ENCODE measurements around the gene FAR2.

FAR2 gene

DNA sequence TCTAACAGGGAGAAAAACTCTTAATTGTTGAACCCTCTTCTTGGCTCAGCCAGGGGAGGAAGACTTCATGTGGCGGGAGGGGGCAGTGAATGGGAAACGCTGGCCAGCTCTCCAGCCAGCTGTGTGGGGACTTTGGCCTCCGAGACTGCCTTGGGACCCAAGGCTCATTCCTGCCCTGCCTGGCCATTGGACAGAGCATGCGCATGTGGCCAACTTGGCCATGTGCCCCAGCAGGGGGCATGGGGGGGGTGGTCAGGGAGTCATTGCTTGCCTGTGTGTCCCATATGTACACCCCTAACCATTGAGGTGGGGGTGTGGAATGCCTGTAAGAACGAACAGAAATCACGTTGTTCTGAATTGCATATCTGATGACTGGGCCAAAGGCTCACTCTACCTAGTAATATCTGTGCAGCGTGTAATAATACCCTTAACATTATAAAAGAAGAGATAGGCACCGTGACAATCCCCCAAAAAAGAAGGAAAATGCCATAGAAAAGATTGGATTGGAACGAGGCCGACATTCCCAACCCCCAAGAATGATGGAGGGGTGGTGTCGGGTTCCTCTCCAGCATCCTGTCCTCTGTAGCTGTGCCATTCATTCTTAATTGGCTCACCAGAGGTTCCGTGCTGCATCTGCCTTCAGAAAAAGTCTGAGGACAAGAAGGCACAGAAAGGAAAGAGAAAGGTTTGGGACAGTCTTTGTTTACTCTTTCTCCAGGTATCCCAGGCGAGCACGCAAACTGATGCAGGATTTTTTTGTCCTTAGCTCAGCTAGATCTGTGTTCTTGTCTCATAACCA, 3.5 kb upstream of the FAR2 start:
- Histone ChIP-seq H3K9me3 (no peaks in the 10 kb centered on the region), H3K27me3 (no peaks in the 10 kb centered on the region), H3K4me3 (ENCODE audit: low read depth, low read length) (no peak overlapping the region), H3K36me3 (no peaks in the 10 kb centered on the region), H3K4me1 (peaks cover 6% of the 10 kb centered on the region)
- DNase-seq: no peak
- TF ChIP-seq, protein P1, sequence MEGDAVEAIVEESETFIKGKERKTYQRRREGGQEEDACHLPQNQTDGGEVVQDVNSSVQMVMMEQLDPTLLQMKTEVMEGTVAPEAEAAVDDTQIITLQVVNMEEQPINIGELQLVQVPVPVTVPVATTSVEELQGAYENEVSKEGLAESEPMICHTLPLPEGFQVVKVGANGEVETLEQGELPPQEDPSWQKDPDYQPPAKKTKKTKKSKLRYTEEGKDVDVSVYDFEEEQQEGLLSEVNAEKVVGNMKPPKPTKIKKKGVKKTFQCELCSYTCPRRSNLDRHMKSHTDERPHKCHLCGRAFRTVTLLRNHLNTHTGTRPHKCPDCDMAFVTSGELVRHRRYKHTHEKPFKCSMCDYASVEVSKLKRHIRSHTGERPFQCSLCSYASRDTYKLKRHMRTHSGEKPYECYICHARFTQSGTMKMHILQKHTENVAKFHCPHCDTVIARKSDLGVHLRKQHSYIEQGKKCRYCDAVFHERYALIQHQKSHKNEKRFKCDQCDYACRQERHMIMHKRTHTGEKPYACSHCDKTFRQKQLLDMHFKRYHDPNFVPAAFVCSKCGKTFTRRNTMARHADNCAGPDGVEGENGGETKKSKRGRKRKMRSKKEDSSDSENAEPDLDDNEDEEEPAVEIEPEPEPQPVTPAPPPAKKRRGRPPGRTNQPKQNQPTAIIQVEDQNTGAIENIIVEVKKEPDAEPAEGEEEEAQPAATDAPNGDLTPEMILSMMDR (IDR thresholded peaks at IDR 0.05; ENCODE audit: low read depth, low read length): no peak

DNA sequence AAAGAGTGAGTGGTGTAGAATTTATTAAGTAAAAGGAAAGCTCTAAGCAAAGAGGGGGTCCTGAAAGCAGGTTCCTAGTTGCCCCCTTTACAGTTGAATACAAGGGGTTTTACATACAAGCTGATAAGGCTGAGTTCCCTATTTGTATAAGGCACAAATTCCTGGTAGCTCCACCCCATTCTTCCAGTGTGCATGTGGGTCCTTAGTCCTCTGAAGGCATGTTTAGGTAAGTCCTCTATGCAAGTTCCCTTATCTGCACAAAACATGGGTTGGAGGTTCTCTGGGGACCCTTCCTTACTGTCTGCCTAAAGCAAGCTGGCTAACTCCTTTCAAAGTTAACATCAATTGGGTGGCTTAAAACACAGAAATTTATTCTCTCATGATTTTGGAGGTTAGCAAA, 2.9 kb upstream of the FAR2 start:
- DNase-seq: no peak
- Histone ChIP-seq H3K27me3 (no peaks in the 10 kb centered on the region), H3K4me3 (ENCODE audit: low read depth, low read length) (no peak overlapping the region), H3K36me3 (no peaks in the 10 kb centered on the region), H3K4me1 (peaks cover 8% of the 10 kb centered on the region), H3K9me3 (no peaks in the 10 kb centered on the region)
- TF ChIP-seq, protein P1 (IDR thresholded peaks at IDR 0.05; ENCODE audit: low read depth, low read length): no peak

DNA sequence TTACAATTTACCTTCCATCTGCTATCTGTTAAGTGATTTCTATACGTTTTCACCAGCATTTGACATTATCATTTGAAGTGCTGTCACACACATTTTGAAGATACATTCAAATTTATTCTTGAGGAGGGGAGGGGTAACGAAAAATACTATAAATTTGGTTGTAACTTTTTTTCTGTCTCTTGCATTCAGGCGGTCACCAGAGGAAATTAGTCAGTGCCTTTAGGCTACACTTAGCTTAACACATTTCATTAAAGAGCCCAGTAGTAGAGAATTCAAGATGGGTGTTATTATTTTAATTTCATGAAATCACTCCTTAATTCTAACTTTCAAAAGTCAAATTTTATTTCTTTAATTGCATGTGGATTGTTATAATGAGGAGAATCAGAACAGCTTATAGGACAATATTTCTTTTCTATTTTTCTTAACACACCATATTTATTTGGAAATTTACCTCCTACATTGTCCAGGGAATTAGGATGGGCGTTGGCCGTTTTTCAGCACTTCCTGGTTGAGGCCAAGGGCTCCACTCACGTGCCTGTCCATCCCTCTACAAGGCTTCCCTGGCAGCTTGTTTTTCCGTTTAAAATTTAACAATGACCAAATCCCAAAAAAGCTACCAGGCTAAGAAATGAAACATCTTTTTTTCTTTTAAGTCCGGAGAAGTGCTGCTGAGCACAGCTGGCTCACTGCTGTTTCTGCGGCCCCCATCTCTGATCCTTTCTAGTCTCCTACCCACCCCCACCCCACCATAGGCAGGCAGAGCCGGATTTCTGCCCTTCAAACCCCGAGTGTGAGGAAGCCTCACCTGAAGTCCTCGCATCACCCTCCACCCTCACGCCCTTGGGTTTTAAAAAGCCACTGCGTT, 1.1 kb upstream of the FAR2 start:
- peak overlapping the region; percentile 85 for H3K4me3 ChIP-seq (ENCODE audit: low read depth, low read length)
- no peak for DNase-seq

DNA sequence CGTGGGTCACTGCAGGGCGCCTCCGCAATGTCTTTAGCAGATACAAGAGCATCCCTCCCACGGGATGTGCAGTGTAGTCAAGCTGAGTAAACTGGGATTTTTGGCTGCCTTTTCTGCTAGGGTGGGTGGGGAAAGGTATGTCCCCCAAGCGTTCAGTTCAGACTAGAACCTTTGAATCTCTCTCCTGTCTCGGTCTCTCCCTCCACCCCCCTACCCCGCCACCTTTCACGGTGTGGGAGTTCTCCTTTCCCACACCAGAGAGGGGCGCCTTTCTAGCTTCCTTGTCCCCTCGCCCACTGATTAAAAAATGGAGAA, 525 bp upstream of the FAR2 start:
- Histone ChIP-seq H3K4me3 (ENCODE audit: low read depth, low read length) (peak overlapping the region; percentile 85), H3K36me3 (no peaks in the 10 kb centered on the region), H3K27me3 (no peaks in the 10 kb centered on the region), H3K9me3 (no peaks in the 10 kb centered on the region), H3K4me1 (peaks cover 25% of the 10 kb centered on the region)
- peak; percentile 42 for DNase-seq
- TF ChIP-seq, protein P1 (IDR thresholded peaks at IDR 0.05; ENCODE audit: low read depth, low read length): no peak; the same call in 1 of the 2 replicates

More for the DNA sequence above, 1.1 kb upstream of the FAR2 start:
- Histone ChIP-seq H3K36me3 (no peaks in the 10 kb centered on the region), H3K4me1 (peaks cover 21% of the 10 kb centered on the region), H3K27me3 (no peaks in the 10 kb centered on the region), H3K9me3 (no peaks in the 10 kb centered on the region)
- TF ChIP-seq, protein P1 (IDR thresholded peaks at IDR 0.05; ENCODE audit: low read depth, low read length): no peak

DNA sequence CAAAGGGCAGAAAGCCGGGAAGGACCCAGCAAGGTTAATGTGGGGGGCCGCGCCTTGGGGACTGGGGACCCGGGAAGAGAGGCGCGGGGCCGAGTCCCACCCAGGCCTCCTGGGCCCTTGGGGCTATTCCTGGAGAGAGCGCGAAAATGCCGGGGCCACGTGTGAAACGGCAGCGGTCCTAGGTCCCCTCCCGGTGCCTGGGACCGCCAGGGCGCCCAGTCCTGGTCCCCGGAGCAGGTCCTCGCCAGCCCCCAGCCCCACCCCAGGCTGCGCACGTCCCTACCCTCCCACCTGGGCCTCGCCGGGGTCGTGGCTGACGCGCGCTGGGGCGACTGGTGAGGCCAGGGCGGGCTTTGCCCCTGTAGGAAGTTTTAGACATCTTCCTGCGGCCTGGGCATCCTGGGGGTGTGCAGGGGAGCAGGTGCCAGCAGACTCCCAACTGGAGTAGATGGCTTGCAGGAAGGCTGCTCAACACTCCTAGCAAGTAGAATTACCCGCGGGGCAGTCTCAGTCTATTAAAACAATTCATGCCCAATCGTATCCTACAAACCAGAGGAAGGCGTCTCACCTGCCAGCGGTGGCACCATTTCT, 708 bp downstream of the FAR2 start:
- peak overlapping the region; percentile 85 for H3K4me3 ChIP-seq (ENCODE audit: low read depth, low read length)
- DNase-seq: peak; percentile 42

More for the DNA sequence above, 708 bp downstream of the FAR2 start:
- Histone ChIP-seq H3K9me3 (no peaks in the 10 kb centered on the region), H3K27me3 (no peaks in the 10 kb centered on the region), H3K4me1 (peaks cover 36% of the 10 kb centered on the region), H3K36me3 (no peaks in the 10 kb centered on the region)
- TF ChIP-seq, protein P1 (IDR thresholded peaks at IDR 0.05; ENCODE audit: low read depth, low read length): no peak
